ENCODE data around the gene NRSN1. TPM values are rescaled to one million over a fixed set of nuclear protein-coding genes. Genes with fewer than 3 reads are reported as not detected.
A peak's percentile ranks its signal among the peaks of the same experiment; 100 is the strongest.

The NRSN1 gene
- total and polyA plus RNA-seq, 2 of the 13 experiments (the other 11 are each of a cell fraction or from before 2014, with no cell fraction given): not detected

DNA sequence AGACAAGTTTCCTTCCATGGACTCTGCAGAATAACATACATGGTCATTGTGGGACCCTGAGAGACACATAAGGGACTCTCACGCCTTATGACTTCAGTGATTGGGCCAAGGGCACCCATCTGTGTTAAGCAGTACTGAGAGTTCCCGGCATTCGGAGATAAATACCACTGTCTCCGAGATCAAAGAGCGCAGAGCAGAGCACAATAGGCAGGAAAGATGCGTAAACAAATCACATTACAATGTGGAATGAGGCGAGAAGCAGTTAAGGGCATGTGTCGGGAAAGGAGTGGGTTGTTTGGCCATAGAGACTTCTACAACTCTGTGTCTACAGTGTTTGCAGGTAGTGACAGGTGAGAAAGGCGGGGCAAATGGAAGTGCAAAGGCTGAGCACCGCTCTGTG is 57.6 kb downstream of the NRSN1 start:
- ChIA-PET POLR2A (no interaction called here), CTCF (ENCODE audit: low intra/inter-chr PET ratio, low total read pairs) (no interaction called here)
- BruUV-seq (replicated peaks): no TSS peak
- no peak; the same call in 2 of the 3 replicates for ATAC-seq
- no peaks in the 10 kb centered on the region for H3K79me2 ChIP-seq (ENCODE audit: insufficient read depth, low read length)
- no peak for TF ChIP-seq SMARCC2 (IDR thresholded peaks at IDR 0.05)
- no peak for TF ChIP-seq NPAS2 (CRISPR knock-in tag; IDR thresholded peaks at IDR 0.05; ENCODE audit: borderline replicate concordance)
- TF ChIP-seq SOX13 (IDR thresholded peaks at IDR 0.05): no peak
- 0 out of 4 replicates have a peak, but pooled peaks of 1 of the 2 experiments have one; percentile 11 for TF ChIP-seq SOX13 (CRISPR knock-in tag; conservative IDR thresholded peaks at IDR 0.05 in 1 of 2, IDR thresholded peaks at IDR 0.05 in 1 of 2)
- H3K9me3 ChIP-seq (ENCODE audit: low read length): no peaks in the 10 kb centered on the region
- no peak overlapping the region for H3K4me3 ChIP-seq (replicated peaks in 1 of 3; ENCODE audit: insufficient read depth in 1 of 3, low read depth in 2 of 3, low read length in 3 of 3)
- WGBS (ENCODE audit: low lambda C conversion rate): 94% methylated on average over 10 of the region's 10 CpGs
- H3K4me2 ChIP-seq (ENCODE audit: low read depth, low read length): no peak overlapping the region
- H3K27ac ChIP-seq (ENCODE audit: extremely low read length, insufficient read depth, low read length): no peak overlapping the region
- intact Hi-C loops (cut with micrococcal nuclease; ENCODE audit: unreplicated experiment) (no loop called here), in situ Hi-C loops (cut with HindIII; ENCODE audit: extremely low pct_ligation_motif_present, low pct_unique_long_range_greater_than_20kb) (no loop called here)
- H3K36me3 ChIP-seq (replicated peaks in 1 of 2; ENCODE audit: control insufficient read depth in 1 of 2, insufficient read depth in 2 of 2, low read length in 2 of 2): peaks cover 28 to 42% of the 10 kb centered on the region in 2 experiments
- H3K27me3 ChIP-seq (ENCODE audit: control insufficient read depth in 1 of 2, insufficient read depth in 2 of 2, low read length in 2 of 2): no peaks in the 10 kb centered on the region
- H3K9ac ChIP-seq (ENCODE audit: insufficient read depth, low read depth, low read length): no peak overlapping the region
- no peaks in the 10 kb centered on the region for H4K20me1 ChIP-seq (ENCODE audit: insufficient read depth, low read length)
- no peak for DNase-seq (ENCODE audit: low spot score)
- FAIRE-seq: no peak
- H3K4me1 ChIP-seq (ENCODE audit: insufficient read depth, low read length): no peaks in the 10 kb centered on the region
- H2AFZ ChIP-seq (ENCODE audit: low read length): no peak overlapping the region

DNA sequence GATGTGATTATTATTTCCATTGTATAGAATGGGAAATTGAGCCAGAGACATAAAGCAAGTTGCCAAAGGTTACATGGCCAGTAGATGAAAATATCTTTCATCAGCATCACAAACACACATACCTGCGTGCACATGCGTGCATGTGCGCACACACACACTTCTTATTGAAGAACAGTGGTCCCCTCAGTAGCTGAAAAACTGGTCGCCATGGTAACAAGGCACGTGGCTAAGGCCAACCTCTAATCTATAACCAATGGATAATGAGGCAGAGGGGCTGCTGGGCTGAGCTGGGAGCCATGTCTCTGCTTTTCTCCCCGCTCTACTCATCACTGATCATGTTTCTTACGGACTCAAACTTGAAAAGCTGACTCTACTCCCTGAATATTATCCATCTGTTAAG is 60.3 kb downstream of the NRSN1 start:
- H3K79me2 ChIP-seq (ENCODE audit: insufficient read depth, low read length): no peaks in the 10 kb centered on the region
- peak; percentile 38; the same call in 1 of the 2 replicates for TF ChIP-seq RFX1 (IDR thresholded peaks at IDR 0.05)
- TF ChIP-seq, protein P1, sequence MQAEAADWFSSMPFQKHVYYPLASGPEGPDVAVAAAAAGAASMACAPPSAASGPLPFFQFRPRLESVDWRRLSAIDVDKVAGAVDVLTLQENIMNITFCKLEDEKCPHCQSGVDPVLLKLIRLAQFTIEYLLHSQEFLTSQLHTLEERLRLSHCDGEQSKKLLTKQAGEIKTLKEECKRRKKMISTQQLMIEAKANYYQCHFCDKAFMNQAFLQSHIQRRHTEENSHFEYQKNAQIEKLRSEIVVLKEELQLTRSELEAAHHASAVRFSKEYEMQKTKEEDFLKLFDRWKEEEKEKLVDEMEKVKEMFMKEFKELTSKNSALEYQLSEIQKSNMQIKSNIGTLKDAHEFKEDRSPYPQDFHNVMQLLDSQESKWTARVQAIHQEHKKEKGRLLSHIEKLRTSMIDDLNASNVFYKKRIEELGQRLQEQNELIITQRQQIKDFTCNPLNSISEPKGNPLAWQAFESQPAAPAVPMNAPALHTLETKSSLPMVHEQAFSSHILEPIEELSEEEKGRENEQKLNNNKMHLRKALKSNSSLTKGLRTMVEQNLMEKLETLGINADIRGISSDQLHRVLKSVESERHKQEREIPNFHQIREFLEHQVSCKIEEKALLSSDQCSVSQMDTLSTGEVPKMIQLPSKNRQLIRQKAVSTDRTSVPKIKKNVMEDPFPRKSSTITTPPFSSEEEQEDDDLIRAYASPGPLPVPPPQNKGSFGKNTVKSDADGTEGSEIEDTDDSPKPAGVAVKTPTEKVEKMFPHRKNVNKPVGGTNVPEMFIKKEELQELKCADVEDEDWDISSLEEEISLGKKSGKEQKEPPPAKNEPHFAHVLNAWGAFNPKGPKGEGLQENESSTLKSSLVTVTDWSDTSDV (CRISPR knock-in tag; IDR thresholded peaks at IDR 0.05): no peak
- no peaks in the 10 kb centered on the region for H3K4me1 ChIP-seq (ENCODE audit: insufficient read depth, low read length)
- no peaks in the 10 kb centered on the region for H4K20me1 ChIP-seq (ENCODE audit: insufficient read depth, low read length)
- peaks cover 18 to 31% of the 10 kb centered on the region in 2 experiments for H3K36me3 ChIP-seq (replicated peaks in 1 of 2; ENCODE audit: control insufficient read depth in 1 of 2, insufficient read depth in 2 of 2, low read length in 2 of 2)
- no TSS peak for BruUV-seq (replicated peaks)
- in situ Hi-C loops (cut with HindIII; ENCODE audit: extremely low pct_ligation_motif_present, low pct_unique_long_range_greater_than_20kb): no loop called here
- H3K4me2 ChIP-seq (ENCODE audit: low read depth, low read length): no peak overlapping the region
- H3K9ac ChIP-seq (ENCODE audit: insufficient read depth, low read depth, low read length): no peak overlapping the region
- no peaks in the 10 kb centered on the region for H3K9me3 ChIP-seq (ENCODE audit: low read length)
- intact Hi-C loops (cut with micrococcal nuclease; ENCODE audit: unreplicated experiment): no loop called here
- ChIA-PET POLR2A (no interaction called here), CTCF (ENCODE audit: low intra/inter-chr PET ratio, low total read pairs) (no interaction called here)
- WGBS (ENCODE audit: low lambda C conversion rate): 96% methylated on average over 7 of the region's 7 CpGs
- ATAC-seq (no peak), FAIRE-seq (no peak), DNase-seq (ENCODE audit: low spot score) (no peak)
- H3K4me3 ChIP-seq (replicated peaks in 1 of 3; ENCODE audit: insufficient read depth in 1 of 3, low read depth in 2 of 3, low read length in 3 of 3): no peak overlapping the region
- H3K27me3 ChIP-seq (ENCODE audit: control insufficient read depth in 1 of 2, insufficient read depth in 2 of 2, low read length in 2 of 2): no peaks in the 10 kb centered on the region
- H2AFZ ChIP-seq (ENCODE audit: low read length): no peak overlapping the region
- H3K27ac ChIP-seq (ENCODE audit: extremely low read length, insufficient read depth, low read length): no peak overlapping the region
